Naive thymus-derived CD4-positive, alpha-beta T cell (primary cell): ENCODE results near the gene TREML2. TPM values are rescaled to one million over a fixed set of nuclear protein-coding genes. Genes with fewer than 3 reads are reported as not detected.

Source experiments
- ATAC-seq: fragments of 150-1000 bp; cut with Tn5 transposase; 2 replicates; pipeline ENCODE4 v1.10.0; 2021; ENCODE audit warnings: mild to moderate bottlenecking, moderate library complexity
- CTCF ChIA-PET: fragments of 350-600 bp; sonication (Branson Sonifier 250); formaldehyde crosslinking; loops from one replicate; lab custom pipeline; 2021; ENCODE audit warnings: antibody characterized with exemption; lab: Charles Lee
- POLR2A ChIA-PET: fragments of 350-600 bp; sonication (Branson Sonifier 250); formaldehyde crosslinking; loops from one replicate; lab custom pipeline; 2021; ENCODE audit warnings: antibody characterized with exemption, inconsistent platforms; lab: Charles Lee
- DNase-seq, 9 donors: peaks; one replicate each; pipeline versions ENCODE4 v3.0.0 to v3.0.0-alpha.2; 2020 to 2022; ENCODE audit warnings: mixed read lengths in 1 of 9
- H3K27ac ChIP-seq: one replicate; pipeline ENCODE4 v1.7.0; 2013; ENCODE audit warnings: mild to moderate bottlenecking, low read depth, low read length, moderate library complexity
- H3K27me3 ChIP-seq, 2 donors: one replicate each; pipeline ENCODE4 v1.7.0; 2013; ENCODE audit warnings: low read length in 2 of 2, mild to moderate bottlenecking in 2 of 2, moderate library complexity in 2 of 2; ENCODE audit not compliant: control insufficient read depth in 2 of 2, insufficient read depth in 2 of 2
- H3K36me3 ChIP-seq, 3 experiments: 1 replicate in 2 of 3; 2 replicates in 1 of 3; pipeline ENCODE4 v1.7.0; 2013; ENCODE audit warnings: low read length in 3 of 3, mild to moderate bottlenecking in 3 of 3, moderate library complexity in 1 of 3; ENCODE audit not compliant: insufficient read depth in 3 of 3, control insufficient read depth in 2 of 3
- H3K4me1 ChIP-seq, 2 donors: one replicate each; pipeline ENCODE4 v1.7.0; 2013; ENCODE audit warnings: low read length in 2 of 2, mild to moderate bottlenecking in 2 of 2, moderate library complexity in 1 of 2; ENCODE audit not compliant: control insufficient read depth in 2 of 2, insufficient read depth in 2 of 2
- H3K4me3 ChIP-seq: 2 replicates; pipeline ENCODE4 v1.7.0; 2013; ENCODE audit warnings: mild to moderate bottlenecking, low read length
- H3K9me3 ChIP-seq, 3 experiments: 1 replicate in 2 of 3; 2 replicates in 1 of 3; pipeline ENCODE4 v1.7.0; 2013; ENCODE audit warnings: low read length in 3 of 3; ENCODE audit not compliant: control insufficient read depth in 2 of 3
- H3K27ac Mint-ChIP-seq, 9 donors: one replicate each; pipeline ENCODE4 v1.8.0; 2020 to 2022; ENCODE audit warnings: mixed read lengths in 9 of 9, mild to moderate bottlenecking in 8 of 9, moderate library complexity in 5 of 9, inconsistent platforms in 2 of 9
- H3K27me3 Mint-ChIP-seq, 5 donors: one replicate each; pipeline ENCODE4 v1.8.0; 2021 to 2022; ENCODE audit warnings: mixed read lengths in 5 of 5, mild to moderate bottlenecking in 1 of 5
- H3K36me3 Mint-ChIP-seq, 5 donors: one replicate each; pipeline ENCODE4 v1.8.0; 2020 to 2022; ENCODE audit warnings: mixed read lengths in 5 of 5, mild to moderate bottlenecking in 3 of 5, inconsistent platforms in 1 of 5
- H3K4me1 Mint-ChIP-seq, 7 donors: one replicate each; pipeline ENCODE4 v1.8.0; 2020 to 2022; ENCODE audit warnings: mixed read lengths in 7 of 7, mild to moderate bottlenecking in 3 of 7, inconsistent platforms in 1 of 7
- H3K4me3 Mint-ChIP-seq, 10 donors: one replicate each; pipeline ENCODE4 v1.8.0; 2020 to 2022; ENCODE audit warnings: mild to moderate bottlenecking in 10 of 10, mixed read lengths in 10 of 10, moderate library complexity in 6 of 10, inconsistent platforms in 2 of 10
- H3K9me3 Mint-ChIP-seq, 11 donors: one replicate each; pipeline ENCODE4 v1.8.0; 2020 to 2022; ENCODE audit warnings: mixed read lengths in 11 of 11, mild to moderate bottlenecking in 4 of 11, inconsistent platforms in 1 of 11, moderate library complexity in 1 of 11
- intact Hi-C, 2 donors: fragments of 100-400 bp; cut with micrococcal nuclease; formaldehyde crosslinking; loops; one replicate each; pipeline ENCODE4 v1.15.1; 2023
- polyA plus RNA-seq, 2 donors: library from polyadenylated mRNA; unstranded; fragments of 300-500 nt; fragmentation: Illumina TruSeq; gene quantifications; one replicate each; pipeline ENCODE4 v1.2.3, GENCODE V29; 2021
- total RNA-seq, 6 experiments: library from RNA in 5 of 6; stranded (reverse) in 5 of 6; gene quantifications; 1 replicate in 5 of 6; 2 replicates in 1 of 6; pipeline ENCODE4 v1.2.3 and lab custom pipeline; 2021 to 2026

Gene TREML2
- total and polyA plus RNA-seq, 7 experiments from 2014 or later = 0.54 to 19.8 (median 3.7) TPM

DNA sequence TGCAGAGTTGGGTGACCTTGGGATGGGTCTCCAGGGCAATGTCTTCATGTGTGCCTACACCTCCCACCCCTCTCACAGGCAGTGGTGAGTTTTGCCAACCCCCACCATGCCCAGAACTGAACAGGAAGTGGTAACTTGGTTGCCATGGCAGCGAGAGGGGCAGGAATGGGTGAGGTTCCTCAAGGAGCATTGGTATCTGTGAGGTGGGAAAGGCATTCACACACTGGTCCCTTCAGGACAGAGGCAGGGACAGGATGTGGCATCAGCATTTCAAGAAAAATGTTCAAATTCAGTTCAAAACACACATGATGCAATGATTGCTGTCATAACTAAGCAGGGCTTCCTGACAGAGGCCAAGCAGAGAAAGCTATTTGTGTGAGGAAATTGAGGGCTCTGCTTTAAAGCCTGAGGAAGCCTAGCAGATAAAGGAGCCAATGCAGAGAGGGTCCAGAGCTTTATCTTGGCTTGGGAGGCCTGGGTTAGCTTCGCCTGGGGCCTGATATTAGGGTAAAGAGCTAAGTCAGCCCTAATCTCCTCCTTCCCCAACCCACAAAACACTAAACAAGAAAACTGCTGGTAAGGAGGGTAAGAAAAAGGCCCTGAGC is 551 bp downstream of the TREML2 start:
- Histone ChIP-seq H3K9me3 (no peaks in the 10 kb centered on the region), H3K36me3 (peaks cover 0 to 3% (median 0%) of the 10 kb centered on the region in 3 experiments), H3K27me3 (no peaks in the 10 kb centered on the region), H3K4me1 (peaks cover 47 to 55% of the 10 kb centered on the region in 2 donors), H3K27ac (peak overlapping the region; percentile 88), H3K4me3 (peak overlapping the region; percentile 26)
- Mint-ChIP-seq H3K27me3 (no peaks in the 10 kb centered on the region), H3K9me3 (peaks cover 0 to 2% (median 0%) of the 10 kb centered on the region in 11 donors), H3K4me3 (peak overlapping the region; percentile 76 to 84 (median 82)), H3K27ac (peak overlapping the region; percentile 95 to 100 (median 98)), H3K4me1 (peaks cover 52 to 93% (median 83%) of the 10 kb centered on the region in 7 donors), H3K36me3 (peaks cover 0 to 27% (median 6%) of the 10 kb centered on the region in 5 donors)
- DNase-seq (peak; percentile 34 to 87 (median 78)), ATAC-seq (peak; percentile 79)
- intact Hi-C loops = loop anchor here (1.0 to 5.0 kb wide), 7 partner anchors 18 to 347 kb away; partner anchors contain the start of genes FOXP4 (in 2 of the 2), NFYA (in 2 of the 2) and OARD1 (in 2 of the 2)
- CTCF ChIA-PET = interaction anchor here (1.2 to 3.0 kb wide), 4 partner anchors 10 to 483 kb away, joined by 3 to 9 read pairs (median 4); no protein-coding TSS in a partner anchor
- POLR2A ChIA-PET = interaction anchor here (0.6 to 1.8 kb wide), 3 partner anchors 24 to 128 kb away, joined by 3 to 8 read pairs (median 4); partner anchors contain the start of genes NFYA and OARD1

DNA sequence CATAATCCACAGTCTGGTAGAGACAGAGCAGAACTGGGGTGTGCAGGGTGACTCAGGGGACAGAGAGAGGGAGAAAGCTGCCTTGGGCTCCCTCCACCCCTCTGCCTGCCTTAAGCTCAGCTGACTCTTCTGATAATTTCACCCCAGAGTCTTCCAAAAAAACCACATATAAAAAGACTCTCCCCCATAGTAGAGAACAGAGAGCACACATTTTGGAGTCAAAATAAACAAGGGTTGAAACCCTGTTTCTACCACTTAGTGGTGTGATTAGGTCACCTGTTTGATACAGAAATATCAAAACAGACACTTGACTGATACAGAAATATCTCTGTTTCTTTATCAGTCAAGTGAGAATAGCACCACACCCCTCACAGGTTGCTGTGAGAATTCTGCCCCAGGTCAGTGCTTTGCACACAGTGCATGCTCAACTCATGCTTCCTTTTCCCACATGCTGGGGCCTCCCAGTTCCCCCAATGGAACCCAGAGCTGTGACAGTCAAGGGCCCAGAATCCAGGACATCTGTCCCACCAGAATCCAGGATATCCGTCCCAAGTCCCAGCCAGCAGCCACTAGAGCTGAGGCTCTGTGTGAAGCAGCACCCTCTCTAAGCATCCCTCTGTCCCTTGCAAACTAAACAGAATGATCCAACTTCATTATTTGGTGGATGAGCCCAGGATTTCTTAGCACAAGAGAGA is 1.2 kb downstream of the TREML2 start:
- Mint-ChIP-seq H3K9me3 (peaks cover 0 to 2% (median 0%) of the 10 kb centered on the region in 11 donors), H3K36me3 (peaks cover 0 to 28% (median 6%) of the 10 kb centered on the region in 5 donors), H3K27ac (peak overlapping the region; percentile 95 to 100 (median 98)), H3K27me3 (no peaks in the 10 kb centered on the region), H3K4me3 (peak overlapping the region; percentile 76 to 84 (median 82)), H3K4me1 (peaks cover 59 to 95% (median 87%) of the 10 kb centered on the region in 7 donors)
- Histone ChIP-seq H3K27ac (peak overlapping the region; percentile 88), H3K27me3 (no peaks in the 10 kb centered on the region), H3K9me3 (no peaks in the 10 kb centered on the region), H3K4me3 (peak overlapping the region; percentile 10), H3K36me3 (peaks cover 0 to 8% (median 0%) of the 10 kb centered on the region in 3 experiments), H3K4me1 (peaks cover 47 to 55% of the 10 kb centered on the region in 2 donors)
- intact Hi-C loops = loop anchor here (1.0 to 5.0 kb wide), 7 partner anchors 17 to 348 kb away; partner anchors contain the start of genes FOXP4 (in 2 of the 2), NFYA (in 2 of the 2) and OARD1 (in 2 of the 2)
- DNase-seq (peak in 3 of 9 donors; percentile 7 to 31 (median 11)), ATAC-seq (peak; percentile 42)
- ChIA-PET CTCF (interaction anchor here (1.2 to 3.0 kb wide), 5 partner anchors 9 to 484 kb away, joined by 3 to 9 read pairs (median 4); no protein-coding TSS in a partner anchor), POLR2A (interaction anchor here (0.6 to 1.8 kb wide), 3 partner anchors 90 to 134 kb away, joined by 3 to 8 read pairs (median 4); partner anchors contain the start of genes NFYA and OARD1)

DNA sequence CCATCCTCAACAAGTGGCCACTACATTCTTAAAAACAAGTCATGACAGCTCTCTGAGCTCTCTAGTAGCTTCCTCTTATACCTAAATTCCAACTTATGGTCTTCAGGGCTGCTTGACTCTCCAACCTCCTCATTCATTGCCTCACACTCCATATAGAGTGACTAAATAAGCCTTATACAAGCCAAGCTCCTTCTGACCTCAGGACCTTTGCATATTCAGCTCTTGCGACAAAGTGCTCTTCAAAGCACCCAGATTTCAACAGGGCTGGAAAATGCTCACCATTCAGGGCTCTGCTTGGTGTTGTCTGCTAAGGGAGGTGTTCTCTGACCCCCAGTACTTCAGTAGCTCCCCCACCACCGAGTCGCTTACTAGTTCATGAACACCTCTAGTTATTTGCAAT is 3.7 kb downstream of the TREML2 start:
- Histone ChIP-seq H3K27me3 (no peaks in the 10 kb centered on the region), H3K4me1 (peaks cover 29 to 35% of the 10 kb centered on the region in 2 donors), H3K36me3 (peaks cover 0 to 14% (median 0%) of the 10 kb centered on the region in 3 experiments), H3K27ac (peak overlapping the region; percentile 32), H3K4me3 (no peak overlapping the region), H3K9me3 (no peaks in the 10 kb centered on the region)
- H3K36me3 Mint-ChIP-seq = peaks cover 0 to 43% (median 11%) of the 10 kb centered on the region in 5 donors
- H3K4me3 Mint-ChIP-seq = no peak overlapping the region
- H3K4me1 Mint-ChIP-seq = peaks cover 57 to 95% (median 85%) of the 10 kb centered on the region in 7 donors
- ATAC-seq = no peak
- ChIA-PET POLR2A (interaction anchor here (1.1 kb wide), 1 partner anchor 8 kb away, joined by 3 read pairs; no protein-coding TSS in a partner anchor), CTCF (interaction anchor here (0.8 to 2.0 kb wide), 3 partner anchors 9 to 193 kb away, joined by 3 to 6 read pairs (median 3); no protein-coding TSS in a partner anchor)
- DNase-seq = no peak
- H3K9me3 Mint-ChIP-seq = no peaks in the 10 kb centered on the region
- intact Hi-C loops = no loop called here
- H3K27me3 Mint-ChIP-seq = no peaks in the 10 kb centered on the region
- peak overlapping the region; percentile 31 to 100 (median 80) for H3K27ac Mint-ChIP-seq

DNA sequence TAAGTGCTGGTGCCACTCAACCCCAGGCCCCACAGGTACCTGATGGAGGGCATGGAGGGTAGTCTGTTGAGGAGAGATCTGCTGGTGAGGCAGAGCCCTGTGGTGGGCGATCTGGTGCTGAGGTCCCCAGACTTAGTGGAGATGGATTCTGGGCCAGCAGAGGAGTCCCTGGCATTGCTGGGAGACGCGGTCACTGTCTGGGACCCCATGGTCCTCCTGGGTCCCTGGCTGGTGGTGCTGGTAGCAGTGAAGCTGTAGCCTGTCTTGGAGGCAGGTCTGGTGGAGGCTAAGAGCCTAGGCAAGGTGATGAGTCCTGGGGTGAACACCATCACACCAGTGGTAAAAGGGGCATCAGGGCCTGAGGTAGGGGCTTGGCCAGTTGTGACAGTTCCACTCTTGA is 6.6 kb downstream of the TREML2 start:
- Mint-ChIP-seq H3K4me1 (peaks cover 37 to 74% (median 60%) of the 10 kb centered on the region in 7 donors), H3K4me3 (peak overlapping the region in 1 of 10 donors; percentile 16), H3K27ac (peak overlapping the region in 8 of 9 donors; percentile 30 to 96 (median 74)), H3K36me3 (peaks cover 2 to 64% (median 18%) of the 10 kb centered on the region in 5 donors), H3K9me3 (peaks cover 0 to 12% (median 6%) of the 10 kb centered on the region in 11 donors), H3K27me3 (no peaks in the 10 kb centered on the region)
- H3K27me3 ChIP-seq = no peaks in the 10 kb centered on the region
- H3K9me3 ChIP-seq = peaks cover 0 to 9% (median 0%) of the 10 kb centered on the region in 3 experiments
- H3K4me1 ChIP-seq = peaks cover 2 to 13% of the 10 kb centered on the region in 2 donors
- DNase-seq = no peak
- H3K36me3 ChIP-seq = peaks cover 0 to 17% (median 0%) of the 10 kb centered on the region in 3 experiments
- H3K4me3 ChIP-seq = no peak overlapping the region
- intact Hi-C loops = no loop called here
- POLR2A ChIA-PET = no interaction called here
- CTCF ChIA-PET = interaction anchor here (1.4 kb wide), 1 partner anchor 12 kb away, joined by 6 read pairs; no protein-coding TSS in a partner anchor
- no peak for ATAC-seq
- H3K27ac ChIP-seq = peak overlapping the region; percentile 33

DNA sequence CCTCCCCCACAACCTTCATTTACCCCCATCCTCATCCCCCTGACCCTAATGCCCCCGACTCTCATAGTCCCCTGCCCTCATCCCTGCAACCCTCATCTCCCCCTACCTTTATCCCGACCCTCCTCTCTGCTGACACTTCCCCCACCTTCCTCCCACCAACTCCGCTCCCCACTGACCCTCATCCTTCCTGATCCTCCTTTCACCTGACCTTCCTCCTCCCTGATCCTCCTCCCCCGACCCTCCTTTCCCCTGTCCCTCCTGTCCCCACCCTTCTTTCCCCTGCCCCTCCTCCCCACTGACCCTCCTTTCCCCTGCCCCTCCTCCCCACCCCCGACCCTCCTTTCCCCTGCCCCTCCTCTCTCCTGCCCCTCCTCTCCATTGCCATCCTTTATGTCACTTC is 7.1 kb downstream of the TREML2 start:
- Histone ChIP-seq H3K4me3 (no peak overlapping the region), H3K27me3 (no peaks in the 10 kb centered on the region), H3K27ac (peak overlapping the region; percentile 33), H3K36me3 (peaks cover 0 to 17% (median 0%) of the 10 kb centered on the region in 3 experiments), H3K4me1 (peaks cover 0 to 11% of the 10 kb centered on the region in 2 donors), H3K9me3 (peaks cover 0 to 9% (median 0%) of the 10 kb centered on the region in 3 experiments)
- H3K4me3 Mint-ChIP-seq = no peak overlapping the region
- no peak for ATAC-seq
- intact Hi-C loops = no loop called here
- peaks cover 3 to 67% (median 21%) of the 10 kb centered on the region in 5 donors for H3K36me3 Mint-ChIP-seq
- H3K4me1 Mint-ChIP-seq = peaks cover 34 to 70% (median 57%) of the 10 kb centered on the region in 7 donors
- no peak for DNase-seq
- ChIA-PET CTCF (no interaction called here), POLR2A (no interaction called here)
- peaks cover 0 to 12% (median 6%) of the 10 kb centered on the region in 11 donors for H3K9me3 Mint-ChIP-seq
- H3K27ac Mint-ChIP-seq = peak overlapping the region in 7 of 9 donors; percentile 36 to 96 (median 75)
- no peaks in the 10 kb centered on the region for H3K27me3 Mint-ChIP-seq
